Measurements from ENCODE around the gene FKBP14. TPM values are rescaled to one million over a fixed set of nuclear protein-coding genes. Genes with fewer than 3 reads are reported as not detected.

FKBP14 gene
- total RNA-seq, 1 experiment from 2014 or later, result 24.6 TPM

Other genes with a start within 250 kb of the FKBP14 start
- not detected in 2 replicates for gene WIPF3, start 220.2 kb downstream of the FKBP14 start, total RNA-seq (2014; rRNA removed)
- gene SCRN1, start 36.9 kb downstream of the FKBP14 start, total RNA-seq (2014; rRNA removed), result 149 and 157 TPM in 2 replicates
- 10.6 and 11.3 TPM in 2 replicates for gene PLEKHA8, start 1.7 kb upstream of the FKBP14 start, total RNA-seq (2014; rRNA removed)
- 18.7 and 18.8 TPM in 2 replicates for gene MTURN, start 108.3 kb upstream of the FKBP14 start, total RNA-seq (2014; rRNA removed)

All from LHCN-M2 (cell line).